ENCODE measurements around the gene CCDC17.

The CCDC17 gene

DNA sequence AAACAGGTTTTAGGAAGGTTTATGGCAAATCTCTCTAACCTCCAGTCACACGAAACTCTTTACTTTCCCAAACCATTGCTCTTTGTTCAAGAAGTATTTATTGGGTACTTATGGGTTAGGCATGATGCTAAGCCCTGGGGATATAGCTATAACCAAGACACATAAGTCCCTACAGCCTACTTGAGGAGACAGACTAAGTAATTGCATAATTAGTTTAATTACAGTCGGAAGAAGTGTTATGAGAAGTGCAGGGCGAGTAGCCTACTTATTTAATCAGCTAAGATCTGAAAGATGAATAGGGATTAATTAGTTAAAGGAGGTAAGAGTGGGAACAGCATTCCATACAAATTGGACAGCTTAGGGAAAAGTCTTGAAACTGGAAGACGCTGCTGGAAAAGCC lies 53.2 kb downstream of the CCDC17 start:
- no peaks in the 10 kb centered on the region for H3K9me3 ChIP-seq (ENCODE audit: insufficient read depth, low read length, severe bottlenecking)
- H3K4me3 ChIP-seq (ENCODE audit: low read depth in 1 of 2, low read length in 2 of 2): no peak overlapping the region
- H3K27me3 ChIP-seq (ENCODE audit: insufficient read depth, low read length, poor library complexity): no peaks in the 10 kb centered on the region
- H3K27ac ChIP-seq (ENCODE audit: low read length): no peak overlapping the region
- no peak for TF ChIP-seq CTCF (IDR thresholded peaks at IDR 0.05; ENCODE audit: borderline replicate concordance, extremely low read depth, low read length, poor library complexity, severe bottlenecking)
- TF ChIP-seq EZH2 (IDR thresholded peaks at IDR 0.05; ENCODE audit: borderline replicate concordance, low read depth, low read length, severe bottlenecking): no peak
- ATAC-seq (ENCODE audit: insufficient read depth, low read depth) (no peak), DNase-seq (no peak)
- H3K36me3 ChIP-seq (ENCODE audit: insufficient read depth, low read length): peaks cover 51% of the 10 kb centered on the region
- H3K4me1 ChIP-seq (ENCODE audit: insufficient read depth, low read length): no peaks in the 10 kb centered on the region
- H3K4me2 ChIP-seq (ENCODE audit: insufficient read depth, low read length): no peak overlapping the region
- H3K79me2 ChIP-seq (ENCODE audit: insufficient read depth, low read length): no peaks in the 10 kb centered on the region
- no peak overlapping the region for H3K9ac ChIP-seq (ENCODE audit: low read depth, low read length)
- H4K20me1 ChIP-seq (ENCODE audit: insufficient read depth, low read length): no peaks in the 10 kb centered on the region; the same call in 1 of the 2 replicates
- H2AFZ ChIP-seq (ENCODE audit: low read depth, low read length): no peak overlapping the region

Measured in DND-41 (cell line).